HepG2 (cell line): ENCODE data around the gene ITGB6. TPM values are rescaled to one million over a fixed set of nuclear protein-coding genes. Genes with fewer than 3 reads are reported as not detected.

Experiments used
- FOXC1 ChIP-seq: sonication (generic); formaldehyde crosslinking; IDR thresholded peaks from 2 replicates; pipeline ENCODE4 v1.8.0; 2022; ENCODE audit warnings: mild to moderate bottlenecking, missing genetic modification reagents, borderline replicate concordance
- HCFC1 ChIP-seq: fragments of 150-350 bp; IDR thresholded peaks from 2 replicates; pipeline ENCODE4 v1.6.1; 2014; ENCODE audit warnings: low read depth, low read length
- HIVEP1 ChIP-seq: sonication (generic); formaldehyde crosslinking; IDR thresholded peaks from 2 replicates; pipeline ENCODE4 v1.4.0; 2020; ENCODE audit warnings: mild to moderate bottlenecking, missing genetic modification reagents
- KIAA2018 ChIP-seq: sonication (generic); formaldehyde crosslinking; IDR thresholded peaks from 2 replicates; pipeline ENCODE4 v1.5.0; 2020; ENCODE audit warnings: mild to moderate bottlenecking, missing genetic modification reagents, borderline replicate concordance
- KLF12 ChIP-seq: sonication (generic); formaldehyde crosslinking; IDR thresholded peaks from 2 replicates; pipeline ENCODE4 v1.4.0; 2020; ENCODE audit warnings: missing genetic modification reagents, borderline replicate concordance
- NONO ChIP-seq, 2 experiments: fragments of 450-650 bp in 1 of 2; sonication (generic) in 1 of 2; formaldehyde crosslinking in 1 of 2; IDR thresholded peaks in 1 of 2; conservative IDR thresholded peaks in 1 of 2; 2 replicates each; pipeline versions ENCODE4 v1.6.1 to v1.8.0; 2017 to 2022; ENCODE audit warnings: mild to moderate bottlenecking in 1 of 2, missing genetic modification reagents in 1 of 2, moderate library complexity in 1 of 2
- ZNF788 ChIP-seq: sonication (generic); formaldehyde crosslinking; IDR thresholded peaks from 2 replicates; pipeline ENCODE4 v1.5.0; 2020; ENCODE audit warnings: mild to moderate bottlenecking, missing genetic modification reagents, borderline replicate concordance
- polyA plus RNA-seq, 8 experiments: library from polyadenylated mRNA; depleted of rRNA in 3 of 8; stranded (reverse) in 7 of 8; unstranded in 1 of 8; fragments of >200 nt; fragmentation: Illumina TruSeq in 4 of 8; extraction: Trizol in 4 of 8; gene quantifications; 2 replicates each; pipeline versions ENCODE4 v1.2.1 to v1.2.3, GENCODE V29; 2011 to 2016; ENCODE audit warnings: low read depth in 4 of 8, missing spikeins in 1 of 8, mixed read lengths in 1 of 8; ENCODE audit not compliant: insufficient read depth in 1 of 8
- total RNA-seq, 5 experiments: library from RNA; depleted of rRNA; stranded (reverse); fragments of >200 nt; fragmentation: Illumina TruSeq; extraction: Trizol; gene quantifications; 2 replicates each; pipeline ENCODE4 v1.2.3, GENCODE V29; 2016; ENCODE audit warnings: low read depth in 1 of 5
- TF ChIP-seq, protein P1 (sequence below): sonication (generic); formaldehyde crosslinking; IDR thresholded peaks from 2 replicates; pipeline ENCODE4 v1.5.1; 2020; ENCODE audit warnings: missing genetic modification reagents, mild to moderate bottlenecking, borderline replicate concordance

The ITGB6 gene
- total and polyA plus RNA-seq, 2 of the 13 experiments (the other 11 are each of a cell fraction or from before 2014, with no cell fraction given), result not detected

- TF ChIP-seq ZNF788 (no peak), HCFC1 (no peak), HIVEP1 (CRISPR knock-in tag) (no peak), KIAA2018 (no peak), KLF12 (CRISPR knock-in tag) (no peak), NONO (IDR thresholded peaks at IDR 0.05) (no peak), NONO (CRISPR knock-in tag; conservative IDR thresholded peaks at IDR 0.05) (no peak), FOXC1 (CRISPR knock-in tag) (no peak)
- TF ChIP-seq, protein P1, sequence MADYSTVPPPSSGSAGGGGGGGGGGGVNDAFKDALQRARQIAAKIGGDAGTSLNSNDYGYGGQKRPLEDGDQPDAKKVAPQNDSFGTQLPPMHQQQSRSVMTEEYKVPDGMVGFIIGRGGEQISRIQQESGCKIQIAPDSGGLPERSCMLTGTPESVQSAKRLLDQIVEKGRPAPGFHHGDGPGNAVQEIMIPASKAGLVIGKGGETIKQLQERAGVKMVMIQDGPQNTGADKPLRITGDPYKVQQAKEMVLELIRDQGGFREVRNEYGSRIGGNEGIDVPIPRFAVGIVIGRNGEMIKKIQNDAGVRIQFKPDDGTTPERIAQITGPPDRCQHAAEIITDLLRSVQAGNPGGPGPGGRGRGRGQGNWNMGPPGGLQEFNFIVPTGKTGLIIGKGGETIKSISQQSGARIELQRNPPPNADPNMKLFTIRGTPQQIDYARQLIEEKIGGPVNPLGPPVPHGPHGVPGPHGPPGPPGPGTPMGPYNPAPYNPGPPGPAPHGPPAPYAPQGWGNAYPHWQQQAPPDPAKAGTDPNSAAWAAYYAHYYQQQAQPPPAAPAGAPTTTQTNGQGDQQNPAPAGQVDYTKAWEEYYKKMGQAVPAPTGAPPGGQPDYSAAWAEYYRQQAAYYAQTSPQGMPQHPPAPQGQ (CRISPR knock-in tag), result no peak
- TF ChIP-seq, all 625 proteins: peak for 0
Measured at GRCh38 chr2:160051371-160051800, 148.7 kb downstream of the ITGB6 start (continued).
